Bronchial epithelial cell (primary cell): ENCODE data around the gene EPN3. TPM values are rescaled to one million over a fixed set of nuclear protein-coding genes. Genes with fewer than 3 reads are reported as not detected.

Source experiments
- DNase-seq: peaks from one replicate; pipeline ENCODE4 v3.0.0-alpha.2; 2010; ENCODE audit warnings: low read depth
- FAIRE-seq: peaks from 2 replicates; lab custom pipeline; 2011; peaks lifted over from hg19 to GRCh38; lab: Jason Lieb, UNC
- H3K27me3 ChIP-seq: 2 replicates; pipeline ENCODE4 v1.5.1; 2011; ENCODE audit warnings: low read length; ENCODE audit not compliant: control insufficient read depth, insufficient read depth
- H3K36me3 ChIP-seq: 2 replicates; pipeline ENCODE4 v1.5.1; 2011; ENCODE audit warnings: low read length; ENCODE audit not compliant: control insufficient read depth, insufficient read depth
- H3K4me3 ChIP-seq: 2 replicates; pipeline ENCODE4 v1.5.1; 2011; ENCODE audit warnings: mild to moderate bottlenecking, low read depth, low read length, control low read depth
- CTCF ChIP-seq: IDR thresholded peaks from 2 replicates; pipeline ENCODE4 v1.5.1; 2011; ENCODE audit warnings: mild to moderate bottlenecking, moderate library complexity, low read length, control low read depth, inconsistent platforms; ENCODE audit not compliant: insufficient read depth, severe bottlenecking
- total RNA-seq: library from RNA; depleted of rRNA; stranded (reverse); fragments of >200 nt; gene quantifications from 2 replicates; pipeline ENCODE4 v1.2.1, GENCODE V29; 2014

EPN3 gene
- total RNA-seq, 1 donor from 2014 or later, result 2.9 TPM

GRCh38 chr17:50536683-50537646 is 4.4 kb downstream of the EPN3 start:
- no peak overlapping the region for H3K4me3 ChIP-seq
- H3K36me3 ChIP-seq, result peaks cover 27% of the 10 kb centered on the region
- FAIRE-seq (no peak), DNase-seq (no peak)
- TF ChIP-seq CTCF, result no peak
- H3K27me3 ChIP-seq, result no peaks in the 10 kb centered on the region

DNA sequence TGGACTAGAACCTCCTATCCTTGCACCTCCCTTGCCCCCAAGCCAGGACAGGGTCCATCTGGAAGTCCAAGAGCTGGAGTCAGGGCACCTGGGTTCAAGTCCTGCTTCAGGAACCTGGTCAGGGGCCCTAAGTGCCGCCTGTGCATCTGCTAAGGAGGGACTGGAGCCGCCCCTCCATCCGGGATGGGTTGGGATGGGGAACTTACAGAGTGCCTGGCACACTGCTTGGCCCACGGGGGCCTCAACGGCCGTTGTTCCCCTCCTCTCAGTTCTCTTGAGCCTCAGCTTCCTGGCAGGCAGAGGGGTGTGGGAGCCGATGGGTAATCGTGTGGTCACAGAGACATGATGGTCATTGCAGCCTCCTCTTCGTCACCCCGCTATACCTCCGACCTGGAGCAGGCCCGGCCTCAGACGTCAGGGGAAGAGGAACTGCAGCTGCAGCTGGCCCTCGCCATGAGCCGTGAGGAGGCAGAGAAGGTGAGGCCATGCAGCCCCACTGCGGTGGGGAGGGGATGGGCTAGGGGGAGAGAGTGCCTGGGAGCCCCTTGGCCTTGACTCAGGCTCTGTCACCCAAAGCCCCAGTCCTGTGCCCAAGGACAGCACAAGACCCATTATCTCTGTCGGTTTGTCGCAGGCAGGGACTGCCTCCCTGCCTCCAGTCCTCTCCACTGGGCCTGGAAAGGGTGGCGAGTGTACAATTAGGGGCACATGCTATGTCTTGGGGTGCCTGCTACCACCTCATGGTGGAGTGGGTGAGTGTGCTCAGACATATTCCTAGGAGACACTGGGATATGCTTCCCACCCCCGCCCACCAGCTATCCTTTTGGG is 5.4 kb downstream of the EPN3 start:
- TF ChIP-seq CTCF, result no peak
- no peaks in the 10 kb centered on the region for H3K27me3 ChIP-seq
- DNase-seq, result no peak
- no peak for FAIRE-seq
- H3K4me3 ChIP-seq, result no peak overlapping the region
- peaks cover 27% of the 10 kb centered on the region for H3K36me3 ChIP-seq

GRCh38 chr17:50538549-50539410 is 6.2 kb downstream of the EPN3 start:
- TF ChIP-seq CTCF, result no peak
- Histone ChIP-seq H3K27me3 (no peaks in the 10 kb centered on the region), H3K36me3 (peaks cover 27% of the 10 kb centered on the region), H3K4me3 (no peak overlapping the region)
- FAIRE-seq, result no peak
- DNase-seq, result no peak

GRCh38 chr17:50539762-50540559 is 7.4 kb downstream of the EPN3 start:
- H3K4me3 ChIP-seq, result no peak overlapping the region

More at GRCh38 chr17:50539762-50540559, 7.4 kb downstream of the EPN3 start:
- FAIRE-seq, result peak; percentile 93
- DNase-seq, result peak; percentile 89
- H3K36me3 ChIP-seq, result peaks cover 27% of the 10 kb centered on the region
- no peak for TF ChIP-seq CTCF
- no peaks in the 10 kb centered on the region for H3K27me3 ChIP-seq
